GM12875 (cell line): ENCODE data around the gene PGM2L1.
"Not testable (repeated sequence)": the region's sequence is repeated elsewhere in the genome, so short reads cannot be mapped to it uniquely, and the experiment has no call there.

Source experiments
- H3K4me3 ChIP-seq: one replicate; pipeline ENCODE4 v1.5.1; 2011; ENCODE audit warnings: low read depth, low read length, control low read depth
- CTCF ChIP-seq: IDR thresholded peaks from 2 replicates; pipeline ENCODE4 v1.5.1; 2011; ENCODE audit warnings: low read depth, mild to moderate bottlenecking, control low read depth, inconsistent platforms, low read length, moderate library complexity, borderline replicate concordance; ENCODE audit not compliant: insufficient read depth

PGM2L1 gene

GRCh38 chr11:74380746-74381439, 17.3 kb downstream of the PGM2L1 start:
- H3K4me3 ChIP-seq: no peak overlapping the region
- no peak for TF ChIP-seq CTCF

DNA sequence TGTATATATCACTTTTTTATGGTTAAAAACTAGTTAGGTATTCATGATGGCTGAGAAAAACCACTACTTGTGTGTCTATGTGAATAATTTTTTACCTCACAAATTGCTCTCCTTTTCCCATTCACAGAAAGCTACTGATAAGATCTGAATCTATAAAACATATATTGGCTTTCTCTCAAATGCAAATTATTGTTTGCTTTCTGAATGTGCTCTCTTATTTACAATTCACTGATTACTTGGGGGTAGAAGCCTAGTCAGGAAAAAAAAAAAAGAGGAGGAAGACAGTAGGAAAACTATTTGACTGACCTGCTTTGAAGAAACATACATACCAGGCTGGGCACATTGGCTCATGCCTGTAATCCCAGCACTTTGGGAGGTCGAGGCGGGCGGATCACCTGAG, 20.5 kb downstream of the PGM2L1 start:
- no peak overlapping the region for H3K4me3 ChIP-seq
- TF ChIP-seq CTCF: no peak

DNA sequence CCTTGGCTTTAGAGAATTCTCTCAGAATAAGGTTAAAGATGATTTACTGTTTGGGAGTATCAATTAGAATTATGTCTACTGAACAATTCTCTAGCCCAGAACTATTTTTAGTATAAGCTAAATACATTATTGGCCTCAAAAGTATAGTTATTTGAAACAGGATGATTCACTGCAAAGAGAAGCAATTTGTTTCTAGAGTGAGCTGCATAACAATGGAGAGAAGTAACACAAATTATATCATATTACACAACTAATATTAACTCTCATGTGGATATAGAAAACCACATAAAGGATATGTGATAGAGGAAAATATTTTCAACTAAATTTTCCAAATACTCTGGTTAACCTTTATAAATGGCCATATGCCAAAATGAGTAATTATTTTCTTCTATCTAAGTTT, 24.9 kb downstream of the PGM2L1 start:
- TF ChIP-seq CTCF: no peak
- H3K4me3 ChIP-seq: no peak overlapping the region

- no peak overlapping the region for H3K4me3 ChIP-seq
- no peak for TF ChIP-seq CTCF
Measured at GRCh38 chr11:74371269-74372052, 26.8 kb downstream of the PGM2L1 start.

GRCh38 chr11:74370123-74370522, 28.1 kb downstream of the PGM2L1 start:
- TF ChIP-seq CTCF: no peak

GRCh38 chr11:74367881-74368280, 30.4 kb downstream of the PGM2L1 start:
- no peak for TF ChIP-seq CTCF
- no peak overlapping the region for H3K4me3 ChIP-seq

More at GRCh38 chr11:74370123-74370522, 28.1 kb downstream of the PGM2L1 start:
- no peak overlapping the region for H3K4me3 ChIP-seq

DNA sequence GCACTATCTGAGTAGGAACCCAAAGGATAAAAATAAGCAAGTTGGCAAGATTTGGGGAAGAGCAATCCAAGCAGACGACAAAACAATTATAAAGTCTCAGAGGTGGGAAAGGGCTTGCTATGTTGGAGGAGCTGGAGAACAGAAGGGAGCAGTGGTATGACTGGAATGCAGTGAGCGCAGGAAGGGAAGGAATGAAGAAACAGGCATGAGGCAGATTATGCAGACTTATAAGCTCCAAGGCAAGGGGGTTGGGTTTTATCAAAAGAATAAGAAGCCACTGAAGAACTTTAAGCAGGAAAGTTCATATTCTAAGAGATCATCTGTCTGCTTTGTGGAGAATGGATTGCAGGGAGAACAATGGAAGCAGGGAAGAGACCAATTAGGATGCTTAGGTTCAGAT, 31.7 kb downstream of the PGM2L1 start:
- TF ChIP-seq CTCF: no peak
- no peak overlapping the region for H3K4me3 ChIP-seq

DNA sequence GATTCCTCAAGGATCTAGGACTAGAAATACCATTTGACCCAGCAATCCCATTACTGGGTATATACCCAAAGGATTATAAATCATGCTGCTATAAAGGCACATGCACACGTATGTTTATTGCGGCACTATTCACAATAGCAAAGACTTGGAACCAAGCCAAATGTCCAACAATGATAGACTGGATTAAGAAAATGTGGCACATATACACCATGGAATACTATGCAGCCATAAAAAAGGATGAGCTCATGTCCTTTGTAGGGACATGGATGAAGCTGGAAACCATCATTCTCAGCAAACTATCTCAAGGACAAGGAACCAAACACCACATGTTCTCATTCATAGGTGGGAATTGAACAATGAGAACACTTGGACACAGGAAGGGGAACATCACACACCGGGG, 32.4 kb downstream of the PGM2L1 start:
- not testable (repeated sequence) for H3K4me3 ChIP-seq
